Measurements from ENCODE around the gene UBE2G2.

- TF ChIP-seq CTCF (IDR thresholded peaks at IDR 0.05), result no peak
- no peak for TF ChIP-seq POLR2A (IDR thresholded peaks at IDR 0.05)
- TF ChIP-seq POLR2AphosphoS5 (IDR thresholded peaks at IDR 0.05), result no peak
Measured at GRCh38 chr21:44758781-44759627, 42.6 kb downstream of the UBE2G2 start.

Data from prostate gland (tissue), 2 donors.